Activated naive CD4-positive, alpha-beta T cell treated with anti-CD3 and anti-CD28 coated beads for 36 hours (primary cell): ENCODE results near the gene RNF220. TPM values are rescaled to one million over a fixed set of nuclear protein-coding genes. Genes with fewer than 3 reads are reported as not detected.

Source experiments
- CTCF ChIA-PET: fragments of 350-600 bp; sonication (Branson Sonifier 250); formaldehyde crosslinking; loops from one replicate; lab custom pipeline; 2021; ENCODE audit warnings: antibody characterized with exemption; lab: Charles Lee
- DNase-seq: peaks from one replicate; pipeline ENCODE4 v3.0.0-alpha.2; 2020
- H3K27ac Mint-ChIP-seq: one replicate; pipeline ENCODE4 v1.8.0; 2021; ENCODE audit warnings: mild to moderate bottlenecking, mixed read lengths
- H3K27me3 Mint-ChIP-seq: one replicate; pipeline ENCODE4 v1.8.0; 2021; ENCODE audit warnings: low read depth, mixed read lengths
- H3K36me3 Mint-ChIP-seq: one replicate; pipeline ENCODE4 v1.8.0; 2021; ENCODE audit warnings: low read depth, mixed read lengths
- H3K4me1 Mint-ChIP-seq: one replicate; pipeline ENCODE4 v1.8.0; 2021; ENCODE audit warnings: low read depth, mixed read lengths
- H3K4me3 Mint-ChIP-seq: one replicate; pipeline ENCODE4 v1.8.0; 2021; ENCODE audit warnings: mild to moderate bottlenecking, moderate library complexity, mixed read lengths
- H3K9me3 Mint-ChIP-seq: one replicate; pipeline ENCODE4 v1.8.0; 2021; ENCODE audit warnings: mixed read lengths
- intact Hi-C: fragments of 100-400 bp; cut with micrococcal nuclease; formaldehyde crosslinking; loops from one replicate; pipeline ENCODE4 v1.15.1; 2023
- total RNA-seq, 2 experiments: library from RNA; stranded (reverse); gene quantifications; one replicate each; pipeline ENCODE4 v1.2.3, GENCODE V29; 2021

RNF220 gene
- 10 to 100 TPM; 71.6 to 81.6 TPM for total RNA-seq

GRCh38 chr1:44405031-44405797 is at the start of gene RNF220:
RNF220 (plus strand) TSS chr1:44405255.
- Mint-ChIP-seq H3K36me3 (no peaks in the 10 kb centered on the region), H3K27ac (peak within 1 kb of the TSS; percentile 22), H3K4me3 (peak within 1 kb of the TSS; percentile 79), H3K27me3 (peaks cover 70% of the 10 kb centered on the region), H3K4me1 (peaks cover 30% of the 10 kb centered on the region), H3K9me3 (no peaks in the 10 kb centered on the region)
- intact Hi-C loops: loop anchor here (5.0 to 10.0 kb wide), 2 partner anchors 190 to 193 kb away; partner anchors contain the start of gene DMAP1
- DNase-seq: peak; percentile 64
- CTCF ChIA-PET: no interaction called here

- Mint-ChIP-seq H3K27ac (no peak overlapping the region), H3K4me3 (peak overlapping the region; percentile 82), H3K36me3 (peaks cover 5% of the 10 kb centered on the region), H3K4me1 (peaks cover 33% of the 10 kb centered on the region), H3K9me3 (no peaks in the 10 kb centered on the region), H3K27me3 (no peaks in the 10 kb centered on the region)
- intact Hi-C loops: loop anchor here (1.0 kb wide), 2 partner anchors 325 to 381 kb away; partner anchors contain the start of gene ATP6V0B
- no peak for DNase-seq
- CTCF ChIA-PET: interaction anchor here (1.1 to 1.6 kb wide), 3 partner anchors 9 to 253 kb away, joined by 3 to 5 read pairs (median 4); no protein-coding TSS in a partner anchor
These were observed 49.3 kb upstream of the RNF220 start for GRCh38 chr1:44355582-44356305.

- no peak for DNase-seq
- Mint-ChIP-seq H3K4me3 (no peak overlapping the region), H3K4me1 (peaks cover 26% of the 10 kb centered on the region), H3K27ac (no peak overlapping the region), H3K27me3 (no peaks in the 10 kb centered on the region), H3K9me3 (no peaks in the 10 kb centered on the region), H3K36me3 (peaks cover 4% of the 10 kb centered on the region)
- intact Hi-C loops: no loop called here
- CTCF ChIA-PET: interaction anchor here (0.8 kb wide), 1 partner anchor 137 kb away, joined by 3 read pairs; no protein-coding TSS in a partner anchor
These were observed 47.3 kb upstream of the RNF220 start for GRCh38 chr1:44357710-44358109.

GRCh38 chr1:44359234-44359935 is 45.7 kb upstream of the RNF220 start:
- CTCF ChIA-PET: no interaction called here
- no peak for DNase-seq
- Mint-ChIP-seq H3K36me3 (peaks cover 4% of the 10 kb centered on the region), H3K4me1 (peaks cover 9% of the 10 kb centered on the region), H3K27ac (no peak overlapping the region), H3K4me3 (no peak overlapping the region), H3K27me3 (no peaks in the 10 kb centered on the region), H3K9me3 (no peaks in the 10 kb centered on the region)
- intact Hi-C loops: no loop called here

- Mint-ChIP-seq H3K27me3 (no peaks in the 10 kb centered on the region), H3K27ac (no peak overlapping the region), H3K36me3 (no peaks in the 10 kb centered on the region), H3K4me1 (no peaks in the 10 kb centered on the region), H3K4me3 (no peak overlapping the region), H3K9me3 (no peaks in the 10 kb centered on the region)
- CTCF ChIA-PET: no interaction called here
- intact Hi-C loops: no loop called here
- no peak for DNase-seq
These were observed 43.6 kb upstream of the RNF220 start for GRCh38 chr1:44361478-44361877.

- no peak for DNase-seq
- Mint-ChIP-seq H3K36me3 (no peaks in the 10 kb centered on the region), H3K27me3 (no peaks in the 10 kb centered on the region), H3K27ac (no peak overlapping the region), H3K9me3 (no peaks in the 10 kb centered on the region), H3K4me3 (no peak overlapping the region), H3K4me1 (no peaks in the 10 kb centered on the region)
- CTCF ChIA-PET: no interaction called here
- intact Hi-C loops: no loop called here
These were observed 38.6 kb upstream of the RNF220 start for GRCh38 chr1:44366371-44366975.

- Mint-ChIP-seq H3K36me3 (no peaks in the 10 kb centered on the region), H3K9me3 (no peaks in the 10 kb centered on the region), H3K4me1 (no peaks in the 10 kb centered on the region), H3K4me3 (no peak overlapping the region), H3K27me3 (no peaks in the 10 kb centered on the region), H3K27ac (no peak overlapping the region)
- CTCF ChIA-PET: no interaction called here
- intact Hi-C loops: no loop called here
- DNase-seq: no peak
These were observed 37.1 kb upstream of the RNF220 start for GRCh38 chr1:44367944-44368343.

- CTCF ChIA-PET: no interaction called here
- H3K4me3 Mint-ChIP-seq: no peak overlapping the region
- no peak for DNase-seq
- H3K9me3 Mint-ChIP-seq: no peaks in the 10 kb centered on the region
- H3K27me3 Mint-ChIP-seq: no peaks in the 10 kb centered on the region
- no peaks in the 10 kb centered on the region for H3K36me3 Mint-ChIP-seq
- no peaks in the 10 kb centered on the region for H3K4me1 Mint-ChIP-seq
- intact Hi-C loops: no loop called here
- no peak overlapping the region for H3K27ac Mint-ChIP-seq
These were observed 36.4 kb upstream of the RNF220 start for GRCh38 chr1:44368471-44369151.

GRCh38 chr1:44371206-44371605 is 33.8 kb upstream of the RNF220 start:
- Mint-ChIP-seq H3K36me3 (no peaks in the 10 kb centered on the region), H3K9me3 (no peaks in the 10 kb centered on the region), H3K27me3 (no peaks in the 10 kb centered on the region), H3K27ac (no peak overlapping the region), H3K4me1 (no peaks in the 10 kb centered on the region), H3K4me3 (no peak overlapping the region)
- intact Hi-C loops: no loop called here
- DNase-seq: no peak
- CTCF ChIA-PET: interaction anchor here (0.6 kb wide), 3 partner anchors 32 to 1386 kb away, joined by 4 read pairs; no protein-coding TSS in a partner anchor

- intact Hi-C loops: no loop called here
- Mint-ChIP-seq H3K4me3 (no peak overlapping the region), H3K27me3 (no peaks in the 10 kb centered on the region), H3K9me3 (no peaks in the 10 kb centered on the region), H3K4me1 (no peaks in the 10 kb centered on the region), H3K27ac (no peak overlapping the region), H3K36me3 (no peaks in the 10 kb centered on the region)
- no peak for DNase-seq
- CTCF ChIA-PET: interaction anchor here (0.8 to 5.8 kb wide), 2 partner anchors 219 to 277 kb away, joined by 3 to 25 read pairs; no protein-coding TSS in a partner anchor
These were observed 29.5 kb upstream of the RNF220 start for GRCh38 chr1:44375547-44375946.

GRCh38 chr1:44377925-44378784 is 26.9 kb upstream of the RNF220 start:
- no peaks in the 10 kb centered on the region for H3K27me3 Mint-ChIP-seq
- intact Hi-C loops: loop anchor here (1.0 kb wide), 2 partner anchors 217 to 275 kb away; no protein-coding TSS in a partner anchor
- no peak overlapping the region for H3K4me3 Mint-ChIP-seq
- CTCF ChIA-PET: interaction anchor here (0.7 to 5.8 kb wide), 11 partner anchors 13 to 274 kb away, joined by 3 to 43 read pairs (median 3); no protein-coding TSS in a partner anchor
- no peaks in the 10 kb centered on the region for H3K36me3 Mint-ChIP-seq
- H3K9me3 Mint-ChIP-seq: no peaks in the 10 kb centered on the region
- peak; percentile 73 for DNase-seq
- no peak overlapping the region for H3K27ac Mint-ChIP-seq
- H3K4me1 Mint-ChIP-seq: no peaks in the 10 kb centered on the region
